Ishikawa (cell line): Measurements from ENCODE around the gene LRRC72.

Experiments used
- CEBPB ChIP-seq: IDR thresholded peaks from 2 replicates; pipeline ENCODE4 v1.6.1; 2012
- CREB1 ChIP-seq: IDR thresholded peaks from 2 replicates; pipeline ENCODE4 v1.6.1; 2012; ENCODE audit warnings: low read depth
- EGR1 ChIP-seq: IDR thresholded peaks from 2 replicates; pipeline ENCODE4 v1.6.1; 2012
- EP300 ChIP-seq: IDR thresholded peaks from 2 replicates; pipeline ENCODE4 v1.6.1; 2012; ENCODE audit warnings: borderline replicate concordance
- FOXM1 ChIP-seq: IDR thresholded peaks from 2 replicates; pipeline ENCODE4 v1.6.1; 2012; ENCODE audit warnings: low read depth, borderline replicate concordance
- MAX ChIP-seq: IDR thresholded peaks from 2 replicates; pipeline ENCODE4 v1.6.1; 2012
- NFIC ChIP-seq: IDR thresholded peaks from 2 replicates; pipeline ENCODE4 v1.6.1; 2012
- RAD21 ChIP-seq: IDR thresholded peaks from 2 replicates; pipeline ENCODE4 v1.6.1; 2012; ENCODE audit warnings: low read depth
- REST ChIP-seq: IDR thresholded peaks from 2 replicates; pipeline ENCODE4 v1.6.1; 2012; ENCODE audit warnings: low read depth, mild to moderate bottlenecking
- TAF1 ChIP-seq: IDR thresholded peaks from 2 replicates; pipeline ENCODE4 v1.6.1; 2012; ENCODE audit warnings: low read depth, mild to moderate bottlenecking
- TCF12 ChIP-seq: IDR thresholded peaks from 2 replicates; pipeline ENCODE4 v1.6.1; 2012; ENCODE audit warnings: low read depth
- TEAD4 ChIP-seq: IDR thresholded peaks from 2 replicates; pipeline ENCODE4 v1.6.1; 2012
- USF1 ChIP-seq: IDR thresholded peaks from 2 replicates; pipeline ENCODE4 v1.6.1; 2012
- YY1 ChIP-seq: IDR thresholded peaks from 2 replicates; pipeline ENCODE4 v1.6.1; 2012; ENCODE audit warnings: low read depth
- ZBTB7A ChIP-seq: IDR thresholded peaks from 2 replicates; pipeline ENCODE4 v1.6.1; 2012; ENCODE audit warnings: low read depth

Gene LRRC72

GRCh38 chr7:16587790-16588189, 61.2 kb downstream of the LRRC72 start:
- TF ChIP-seq USF1 (no peak), CEBPB (no peak), TAF1 (no peak)

- TF ChIP-seq TEAD4 (no peak), CEBPB (no peak), MAX (no peak), EP300 (no peak), CREB1 (no peak), USF1 (no peak), ZBTB7A (no peak), EGR1 (no peak), FOXM1 (no peak), TCF12 (no peak), TAF1 (no peak), NFIC (no peak), REST (no peak)
Observed at GRCh38 chr7:16589881-16590280, 63.3 kb downstream of the LRRC72 start.

GRCh38 chr7:16590424-16590823, 63.8 kb downstream of the LRRC72 start:
- no peak for TF ChIP-seq RAD21
- peak; percentile 48 for TF ChIP-seq NFIC

- TF ChIP-seq EP300 (no peak), TAF1 (no peak), MAX (no peak), TCF12 (no peak), RAD21 (no peak), EGR1 (no peak), REST (no peak)
Observed at GRCh38 chr7:16592395-16592794, 65.8 kb downstream of the LRRC72 start.

- TF ChIP-seq ZBTB7A = no peak
- TF ChIP-seq REST = no peak
- no peak for TF ChIP-seq TEAD4
- no peak for TF ChIP-seq NFIC
- TF ChIP-seq CEBPB = no peak
- no peak for TF ChIP-seq TCF12
- no peak for TF ChIP-seq EGR1
- no peak for TF ChIP-seq RAD21
- no peak for TF ChIP-seq CREB1
- TF ChIP-seq USF1 = no peak
- no peak for TF ChIP-seq YY1
Observed at GRCh38 chr7:16594061-16594460, 67.4 kb downstream of the LRRC72 start.

GRCh38 chr7:16594676-16595075, 68.1 kb downstream of the LRRC72 start:
- TF ChIP-seq EP300 = no peak
- no peak for TF ChIP-seq CEBPB
- TF ChIP-seq REST = no peak
- no peak for TF ChIP-seq MAX
- no peak for TF ChIP-seq ZBTB7A
